Fibroblast of lung (primary cell): Measurements from ENCODE around the gene YIF1B.

Source experiments
- EZH2 ChIP-seq: IDR thresholded peaks from 2 replicates; pipeline ENCODE4 v1.5.1; 2012; ENCODE audit warnings: low read length, control low read depth, mild to moderate bottlenecking; ENCODE audit errors: missing control alignments
- TF ChIP-seq, protein P1 (sequence below), 2 donors: IDR thresholded peaks in 1 of 2; conservative IDR thresholded peaks in 1 of 2; 1 replicate in 1 of 2; 2 replicates in 1 of 2; pipeline ENCODE4 v1.5.1; 2011 to 2012; ENCODE audit warnings: low read length in 2 of 2, control low read depth in 1 of 2, inconsistent platforms in 1 of 2, low read depth in 1 of 2, mild to moderate bottlenecking in 1 of 2

DNA sequence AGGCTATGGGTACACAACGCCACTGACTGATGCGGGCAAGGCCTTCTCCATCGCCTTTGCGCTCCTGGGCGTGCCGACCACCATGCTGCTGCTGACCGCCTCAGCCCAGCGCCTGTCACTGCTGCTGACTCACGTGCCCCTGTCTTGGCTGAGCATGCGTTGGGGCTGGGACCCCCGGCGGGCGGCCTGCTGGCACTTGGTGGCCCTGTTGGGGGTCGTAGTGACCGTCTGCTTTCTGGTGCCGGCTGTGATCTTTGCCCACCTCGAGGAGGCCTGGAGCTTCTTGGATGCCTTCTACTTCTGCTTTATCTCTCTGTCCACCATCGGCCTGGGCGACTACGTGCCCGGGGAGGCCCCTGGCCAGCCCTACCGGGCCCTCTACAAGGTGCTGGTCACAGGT is 10.8 kb upstream of the YIF1B start:
- TF ChIP-seq, protein P1, sequence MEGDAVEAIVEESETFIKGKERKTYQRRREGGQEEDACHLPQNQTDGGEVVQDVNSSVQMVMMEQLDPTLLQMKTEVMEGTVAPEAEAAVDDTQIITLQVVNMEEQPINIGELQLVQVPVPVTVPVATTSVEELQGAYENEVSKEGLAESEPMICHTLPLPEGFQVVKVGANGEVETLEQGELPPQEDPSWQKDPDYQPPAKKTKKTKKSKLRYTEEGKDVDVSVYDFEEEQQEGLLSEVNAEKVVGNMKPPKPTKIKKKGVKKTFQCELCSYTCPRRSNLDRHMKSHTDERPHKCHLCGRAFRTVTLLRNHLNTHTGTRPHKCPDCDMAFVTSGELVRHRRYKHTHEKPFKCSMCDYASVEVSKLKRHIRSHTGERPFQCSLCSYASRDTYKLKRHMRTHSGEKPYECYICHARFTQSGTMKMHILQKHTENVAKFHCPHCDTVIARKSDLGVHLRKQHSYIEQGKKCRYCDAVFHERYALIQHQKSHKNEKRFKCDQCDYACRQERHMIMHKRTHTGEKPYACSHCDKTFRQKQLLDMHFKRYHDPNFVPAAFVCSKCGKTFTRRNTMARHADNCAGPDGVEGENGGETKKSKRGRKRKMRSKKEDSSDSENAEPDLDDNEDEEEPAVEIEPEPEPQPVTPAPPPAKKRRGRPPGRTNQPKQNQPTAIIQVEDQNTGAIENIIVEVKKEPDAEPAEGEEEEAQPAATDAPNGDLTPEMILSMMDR (conservative IDR thresholded peaks at IDR 0.05 in 1 of 2, IDR thresholded peaks at IDR 0.05 in 1 of 2; ENCODE audit: low read depth in 1 of 2, low read length in 2 of 2), result no peak
- no peak for TF ChIP-seq EZH2
